Stimulated activated CD4-positive, alpha-beta T cell treated with anti-CD3 and anti-CD28 coated beads, TNF-alpha, amount 100 ng/mL, for 4 hours (primary cell): ENCODE measurements around the gene SENP5.
"Not testable (repeated sequence)": the region's sequence is repeated elsewhere in the genome, so short reads cannot be mapped to it uniquely, and the experiment has no call there.

Source experiments
- DNase-seq, 3 experiments: peaks; one replicate each; pipeline ENCODE4 v3.0.0-alpha.2; 2020; ENCODE audit warnings: low read depth in 3 of 3

The SENP5 gene, protein sequence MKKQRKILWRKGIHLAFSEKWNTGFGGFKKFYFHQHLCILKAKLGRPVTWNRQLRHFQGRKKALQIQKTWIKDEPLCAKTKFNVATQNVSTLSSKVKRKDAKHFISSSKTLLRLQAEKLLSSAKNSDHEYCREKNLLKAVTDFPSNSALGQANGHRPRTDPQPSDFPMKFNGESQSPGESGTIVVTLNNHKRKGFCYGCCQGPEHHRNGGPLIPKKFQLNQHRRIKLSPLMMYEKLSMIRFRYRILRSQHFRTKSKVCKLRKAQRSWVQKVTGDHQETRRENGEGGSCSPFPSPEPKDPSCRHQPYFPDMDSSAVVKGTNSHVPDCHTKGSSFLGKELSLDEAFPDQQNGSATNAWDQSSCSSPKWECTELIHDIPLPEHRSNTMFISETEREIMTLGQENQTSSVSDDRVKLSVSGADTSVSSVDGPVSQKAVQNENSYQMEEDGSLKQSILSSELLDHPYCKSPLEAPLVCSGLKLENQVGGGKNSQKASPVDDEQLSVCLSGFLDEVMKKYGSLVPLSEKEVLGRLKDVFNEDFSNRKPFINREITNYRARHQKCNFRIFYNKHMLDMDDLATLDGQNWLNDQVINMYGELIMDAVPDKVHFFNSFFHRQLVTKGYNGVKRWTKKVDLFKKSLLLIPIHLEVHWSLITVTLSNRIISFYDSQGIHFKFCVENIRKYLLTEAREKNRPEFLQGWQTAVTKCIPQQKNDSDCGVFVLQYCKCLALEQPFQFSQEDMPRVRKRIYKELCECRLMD

DNA sequence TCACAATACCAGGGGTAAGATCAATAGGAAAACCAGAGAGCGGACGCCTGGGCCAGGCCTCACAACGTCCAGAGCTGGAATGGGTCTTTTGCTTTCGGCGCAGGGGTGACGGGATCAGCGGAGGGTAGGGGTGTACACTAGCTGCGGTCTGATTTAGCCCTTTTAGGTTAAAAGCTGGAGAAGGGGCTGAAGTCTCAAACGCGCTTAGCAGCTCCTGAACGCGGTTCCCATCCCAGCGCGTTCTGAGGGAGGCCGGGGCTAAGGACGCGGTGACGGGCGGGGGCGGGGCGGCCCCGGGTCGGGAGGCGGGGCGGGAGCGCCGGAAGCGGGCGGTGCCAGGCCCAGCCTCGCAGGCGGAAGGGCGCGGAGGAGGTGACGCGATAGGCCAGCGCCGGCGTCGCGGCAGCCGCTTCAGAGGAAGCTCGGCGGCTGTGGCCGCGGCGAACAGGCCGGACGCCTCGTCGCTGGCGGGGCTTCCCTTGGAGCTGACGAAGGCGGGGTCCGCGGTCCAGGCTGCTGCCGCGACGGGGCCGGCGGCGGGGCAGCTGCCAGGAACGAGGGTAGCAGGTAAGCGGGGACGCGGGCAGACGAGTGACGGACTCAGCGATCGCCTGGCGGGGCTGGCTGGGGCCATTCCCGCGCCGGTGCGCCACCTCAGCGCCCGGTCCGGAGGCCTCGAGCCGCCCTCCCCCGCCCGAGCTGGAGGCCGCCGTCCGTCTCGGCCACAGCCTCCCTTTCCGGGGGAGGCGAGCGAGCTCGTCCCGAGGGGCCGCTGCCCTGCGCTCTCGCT lies at the start of gene SENP5:
TSS of gene SENP5 (plus strand) at position 414 of the 790 bp plus-strand sequence. CDS start 17,262 bp downstream, outside the sequence.
- DNase-seq, result peak; percentile 75 to 82 (median 77)

DNA sequence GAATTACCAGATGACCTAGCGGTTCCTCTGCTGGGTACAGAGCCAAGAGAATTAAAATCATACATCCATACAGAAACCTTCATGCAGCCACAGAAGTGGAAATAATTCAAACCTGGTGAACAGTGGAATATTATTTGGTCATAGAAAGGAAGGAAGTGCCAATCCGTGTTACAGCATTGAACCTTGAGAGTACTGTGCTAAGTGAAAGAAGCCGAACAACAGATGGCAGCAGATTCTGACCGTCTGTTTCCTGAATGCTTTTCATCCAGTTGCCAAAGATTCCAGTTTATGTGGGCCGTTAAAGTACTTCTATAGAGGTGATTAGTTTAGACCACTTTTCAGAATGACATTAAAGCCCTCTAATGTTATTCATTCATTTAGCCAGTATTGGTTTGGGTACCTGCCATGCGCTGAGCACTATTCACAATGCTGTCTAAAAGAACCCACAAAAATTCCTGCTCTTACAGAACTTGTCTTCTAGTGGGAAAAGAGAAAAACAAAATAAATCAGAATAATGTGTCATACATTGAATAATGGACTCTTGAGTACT lies 45.8 kb upstream of the SENP5 start:
- no peak for DNase-seq

DNA sequence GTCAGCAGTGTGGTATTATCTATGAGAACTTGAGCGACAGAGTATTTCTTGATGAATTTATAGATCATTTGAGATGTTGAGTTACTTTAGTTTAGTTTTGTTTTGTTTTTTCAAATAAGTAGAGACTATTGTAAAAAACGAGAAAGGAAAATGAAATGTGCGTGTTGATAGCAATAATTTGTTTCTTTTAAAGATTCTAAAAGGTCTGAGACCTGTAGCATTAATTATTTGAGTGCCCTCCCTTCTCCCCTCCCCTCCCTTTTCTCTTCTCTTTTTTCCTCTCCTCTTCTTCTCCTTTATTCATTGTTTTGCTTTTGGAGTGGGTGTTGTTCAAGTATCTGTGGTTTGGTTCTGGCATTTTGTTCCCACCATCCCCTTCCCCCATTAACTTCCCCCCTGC lies 38.1 kb upstream of the SENP5 start:
- not testable (repeated sequence) for DNase-seq

DNA sequence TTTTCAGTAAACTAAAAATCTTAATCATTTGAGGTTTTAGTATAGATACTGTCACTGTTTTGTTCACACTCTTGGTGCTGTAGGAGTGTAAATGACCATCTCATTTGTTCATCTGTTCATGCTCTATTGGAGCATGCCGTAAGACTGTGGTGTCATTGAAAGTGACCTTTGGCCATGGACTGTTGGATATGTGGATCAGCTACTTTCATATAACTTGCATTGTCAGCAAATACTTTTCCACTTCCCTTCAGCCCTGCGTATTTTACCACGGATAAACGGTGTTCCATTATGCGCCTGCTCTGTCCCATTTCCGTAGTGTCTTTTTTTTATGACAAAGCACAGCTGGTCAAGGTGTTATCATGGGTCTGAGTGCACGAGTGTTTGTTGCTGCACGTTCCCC lies 32.6 kb upstream of the SENP5 start:
- no peak for DNase-seq

DNA sequence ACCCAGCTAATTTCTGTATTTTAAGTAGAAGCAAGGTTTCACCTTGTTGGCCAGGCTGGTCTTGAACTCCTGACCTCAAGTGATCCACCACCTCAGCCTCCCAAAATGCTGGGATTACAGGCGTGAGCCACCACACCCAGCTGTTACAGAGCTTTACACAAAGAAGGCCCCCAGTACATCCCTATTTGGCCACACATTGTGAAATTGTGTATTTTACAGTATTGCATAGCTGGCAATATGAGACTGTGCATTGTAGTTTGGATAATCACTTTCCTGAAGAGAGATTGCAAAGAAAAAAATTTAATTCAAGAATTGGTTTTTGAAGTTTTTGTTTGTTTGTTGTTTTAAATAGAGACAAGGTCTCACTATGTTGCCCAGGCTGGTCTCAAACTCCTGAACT lies 31.1 kb upstream of the SENP5 start:
- DNase-seq, result not testable (repeated sequence)

DNA sequence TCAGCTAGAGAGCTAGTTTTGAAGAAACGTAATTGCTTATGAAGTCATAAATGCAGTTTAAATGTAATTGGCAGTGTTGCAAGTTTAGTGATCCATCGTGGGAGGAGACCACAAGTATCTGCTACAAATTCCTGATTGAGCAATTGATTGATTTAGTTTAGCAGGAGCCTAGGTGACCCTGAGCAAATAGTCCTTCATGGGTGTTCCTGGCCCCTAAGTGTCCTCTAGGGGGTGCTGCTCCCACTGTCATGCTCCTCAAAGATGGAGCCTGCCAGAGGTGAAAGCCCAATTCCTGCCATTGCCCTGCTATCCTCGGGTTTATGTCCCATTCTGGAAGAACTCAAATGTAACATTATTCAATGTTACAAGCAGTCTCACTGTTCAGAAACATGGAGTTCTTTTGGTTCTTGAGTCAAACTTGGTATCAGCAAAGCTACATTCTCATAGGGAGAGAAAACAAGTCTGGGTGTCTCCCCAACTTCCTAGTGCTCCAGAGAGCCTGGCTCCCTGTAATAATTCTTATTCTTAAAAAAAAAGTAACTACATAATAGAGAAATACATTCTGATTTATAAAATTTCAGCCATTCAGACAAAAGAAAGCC lies 29.8 kb upstream of the SENP5 start:
- peak; percentile 19 to 57 (median 50) for DNase-seq

DNA sequence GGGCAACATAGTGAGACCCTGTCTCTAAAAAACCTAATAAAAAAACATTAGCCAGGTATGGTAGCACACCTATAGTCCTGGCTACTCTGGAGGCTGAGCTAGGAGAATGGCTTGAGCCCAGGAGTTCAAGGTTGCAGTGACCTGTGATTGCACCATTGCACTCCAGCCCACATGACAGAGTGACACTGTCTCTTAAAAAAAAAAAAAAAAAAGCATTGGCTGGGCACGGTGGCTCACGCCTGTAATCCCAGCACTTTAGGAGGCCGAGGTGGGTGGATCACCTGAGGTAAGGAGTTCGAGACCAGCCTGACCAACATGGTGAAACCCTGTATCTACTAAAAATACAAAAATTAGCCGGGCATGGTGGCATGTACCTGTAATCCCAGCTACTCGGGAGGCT lies 28.4 kb upstream of the SENP5 start:
- DNase-seq, result not testable (repeated sequence)

DNA sequence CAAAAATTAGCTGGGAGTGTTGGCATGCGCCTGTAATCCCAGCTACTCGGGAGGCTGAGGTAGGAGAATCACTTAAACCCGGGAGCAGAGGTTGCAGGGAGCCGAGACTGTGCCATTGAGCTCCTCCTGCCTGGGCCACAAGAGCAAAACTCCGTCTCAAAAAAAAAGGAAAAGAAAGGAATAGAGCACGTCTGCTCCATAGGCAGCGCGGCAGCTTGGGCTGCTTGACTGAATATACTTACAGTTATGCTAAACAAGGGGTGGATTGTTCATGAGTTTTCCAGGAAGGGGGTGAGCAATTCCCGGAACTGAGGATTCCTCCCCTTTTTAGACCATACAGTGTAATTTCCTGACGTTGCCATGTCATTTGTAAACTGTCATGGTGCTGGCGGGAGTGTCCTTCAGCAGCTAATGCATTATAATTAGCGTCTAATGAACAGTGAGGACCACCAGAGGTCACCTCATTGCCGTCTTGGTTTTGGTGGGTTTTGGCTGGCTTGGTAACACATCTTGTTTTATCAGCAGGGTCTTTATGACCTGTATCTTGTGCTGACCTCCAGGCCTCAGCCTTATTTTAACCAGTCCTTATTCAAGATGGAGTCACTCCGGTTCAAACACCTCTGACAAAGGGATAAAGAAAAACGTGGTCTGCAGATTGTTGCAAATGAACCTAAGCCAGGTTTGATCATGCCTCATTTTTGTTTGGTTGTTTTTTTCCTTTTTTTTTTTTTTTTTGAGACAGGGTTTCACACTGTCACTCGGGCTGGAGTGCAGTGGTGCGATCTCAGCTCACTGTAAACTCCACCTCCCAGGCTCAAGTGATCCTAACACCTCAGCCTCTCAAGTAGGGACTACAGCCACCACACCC lies 24.9 kb upstream of the SENP5 start:
- no peak for DNase-seq

DNA sequence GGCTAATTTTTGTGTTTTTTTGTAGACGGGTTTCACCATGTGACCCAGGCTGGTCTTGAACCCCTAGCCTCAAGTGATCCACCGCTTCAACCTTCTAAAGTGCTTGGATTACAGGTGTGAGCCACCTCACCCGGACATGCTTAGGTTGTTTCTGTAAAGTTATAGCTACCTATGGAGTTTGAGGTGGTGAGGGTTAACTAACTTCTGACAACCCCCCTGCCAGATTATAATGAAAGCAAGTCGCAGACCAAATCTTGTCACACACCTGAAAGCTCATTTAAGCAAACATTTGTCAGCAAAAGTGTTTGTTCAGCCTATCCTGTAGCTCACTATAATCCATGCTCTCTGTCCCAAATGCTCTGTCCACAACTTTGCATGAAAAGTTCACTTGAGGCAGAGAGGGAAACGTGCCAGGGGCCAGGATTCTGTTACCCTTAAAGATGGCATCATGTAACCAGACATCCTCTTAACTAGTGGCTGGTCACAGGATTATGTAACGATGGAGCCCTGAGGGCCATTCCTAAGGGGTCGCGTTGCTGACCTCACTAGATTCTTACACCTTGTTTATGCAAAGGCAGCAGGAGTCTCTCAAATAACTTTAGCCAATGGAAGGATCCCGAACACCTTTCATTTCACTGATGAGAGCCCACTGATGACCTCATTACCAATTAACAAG lies 24.1 kb upstream of the SENP5 start:
- DNase-seq, result no peak

DNA sequence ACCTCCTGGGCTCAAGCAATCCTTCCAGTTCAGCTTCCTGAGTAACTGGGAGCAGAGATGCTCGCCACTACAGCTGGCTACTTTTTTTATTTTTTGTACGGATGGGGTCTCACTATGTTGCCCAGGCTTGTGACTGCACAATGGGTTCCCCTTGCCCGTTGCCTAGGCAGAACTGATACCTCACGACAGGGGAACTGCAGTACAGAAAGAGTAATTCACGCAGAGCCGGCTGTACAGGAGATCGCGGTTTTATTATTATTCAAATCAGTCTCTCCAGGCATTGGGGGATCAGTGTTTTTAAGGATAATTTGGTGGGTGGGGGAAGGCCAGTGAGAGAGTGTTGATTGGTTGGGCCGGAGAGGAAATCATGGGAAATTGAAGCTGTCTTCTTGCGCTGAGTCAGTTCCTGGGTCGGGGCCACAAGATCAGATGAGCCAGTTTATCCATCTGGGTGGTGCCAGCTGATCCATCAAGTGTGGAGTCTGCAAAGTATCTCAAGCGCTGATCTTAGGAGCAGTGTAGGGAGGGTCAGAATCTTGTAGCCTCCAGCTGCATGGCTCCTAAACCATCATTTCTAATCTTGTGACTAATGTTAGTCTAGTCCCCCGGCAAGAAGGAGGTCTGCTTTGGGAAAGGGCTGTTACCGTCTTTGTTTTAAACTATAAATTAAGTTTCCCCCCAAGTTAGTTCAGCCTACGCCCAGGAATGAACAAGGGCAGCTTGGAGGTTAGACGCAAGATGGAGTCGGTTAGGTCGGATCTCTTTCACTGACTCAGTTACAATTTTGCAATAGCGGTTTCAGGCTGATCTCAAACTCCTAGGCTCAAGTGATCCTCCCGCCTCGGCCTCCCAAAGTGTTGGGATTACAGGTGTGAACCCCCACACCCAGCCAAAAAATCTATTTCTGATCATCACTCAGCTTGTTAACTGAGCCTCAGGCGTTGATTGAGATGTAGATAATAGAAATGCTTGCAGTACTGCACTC lies 23.2 kb upstream of the SENP5 start:
- not testable (repeated sequence) for DNase-seq

DNA sequence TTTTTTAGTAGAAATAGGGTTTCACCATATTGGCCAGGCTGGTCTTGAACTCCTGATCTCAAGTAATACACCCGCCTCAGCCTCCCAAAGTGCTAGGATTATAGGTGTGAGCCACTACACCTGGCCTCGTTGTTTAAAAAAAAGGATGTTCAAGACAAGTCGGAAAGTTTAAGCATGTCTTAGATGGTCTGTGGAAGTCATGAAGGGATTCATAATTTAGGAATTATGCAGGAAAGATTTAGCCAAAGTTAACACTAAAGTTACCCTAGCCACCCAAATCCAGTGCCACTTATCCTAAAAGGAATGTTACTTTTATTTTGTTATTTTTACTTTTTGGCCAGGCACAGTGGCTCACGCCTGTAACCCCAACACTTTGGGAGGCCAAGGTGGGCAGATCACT lies 19.3 kb upstream of the SENP5 start:
- not testable (repeated sequence) for DNase-seq

DNA sequence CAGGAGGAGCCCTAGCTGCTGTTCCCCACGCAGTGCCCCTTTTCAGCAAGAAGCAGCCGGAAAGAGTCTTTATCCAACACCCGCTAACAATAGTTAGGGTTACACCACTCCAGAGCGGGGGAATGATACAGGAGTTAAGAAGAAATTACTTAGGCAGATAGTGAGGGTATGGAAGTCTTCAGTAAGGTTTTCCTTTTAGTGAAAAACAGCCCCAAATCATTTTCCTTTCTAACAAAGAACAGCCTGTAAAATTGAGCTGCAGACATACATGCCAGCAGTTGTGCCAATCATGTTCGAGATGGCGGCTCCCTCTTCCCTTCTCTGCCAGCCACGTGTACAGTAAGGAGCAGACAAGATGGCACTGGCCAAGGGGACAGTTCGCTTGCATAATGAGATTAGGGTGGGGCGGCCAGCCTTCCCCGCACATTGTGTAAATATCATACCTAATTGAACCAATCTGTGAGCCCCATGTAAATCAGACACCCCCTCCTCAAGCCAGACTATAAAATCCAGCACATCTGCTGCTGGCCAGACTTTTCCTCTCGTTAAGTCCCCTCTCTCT lies 18.5 kb upstream of the SENP5 start:
- DNase-seq, result no peak

DNA sequence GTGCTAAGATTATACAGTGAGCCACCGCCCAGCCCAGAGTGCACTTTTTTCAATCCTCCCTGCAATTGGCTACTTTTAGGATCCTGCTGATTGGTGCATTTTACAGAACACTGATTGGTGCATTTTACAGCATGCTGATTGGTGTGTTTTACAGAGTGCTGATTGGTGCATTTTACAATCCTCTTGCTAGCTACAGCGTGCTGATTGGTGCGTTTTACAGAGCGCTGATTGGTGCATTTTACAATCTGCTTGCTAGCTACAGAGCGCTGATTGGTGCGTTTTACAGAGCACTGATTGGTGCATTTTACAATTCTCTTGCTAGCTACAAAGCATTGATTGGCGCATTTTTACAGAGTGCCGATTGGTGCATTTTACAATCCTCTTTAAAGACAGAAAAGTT lies 4.7 kb upstream of the SENP5 start:
- DNase-seq, result not testable (repeated sequence)

DNA sequence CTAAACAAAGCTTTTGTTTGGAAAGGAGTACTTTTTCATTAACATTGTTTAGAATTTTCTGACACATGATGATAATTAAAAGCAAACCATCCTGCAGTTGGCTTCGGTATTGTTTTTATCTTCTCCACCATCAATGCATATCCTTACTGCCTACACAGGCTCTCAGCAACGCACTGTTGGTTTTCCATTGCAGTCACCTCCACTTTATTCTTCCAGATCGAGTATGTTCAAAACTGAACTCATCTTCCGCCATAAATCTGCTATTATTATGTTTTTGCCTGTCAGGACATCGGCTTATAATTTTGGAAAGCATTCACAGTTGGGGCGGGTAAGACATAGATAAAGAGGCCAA lies 589 bp upstream of the SENP5 start:
- no peak for DNase-seq

DNA sequence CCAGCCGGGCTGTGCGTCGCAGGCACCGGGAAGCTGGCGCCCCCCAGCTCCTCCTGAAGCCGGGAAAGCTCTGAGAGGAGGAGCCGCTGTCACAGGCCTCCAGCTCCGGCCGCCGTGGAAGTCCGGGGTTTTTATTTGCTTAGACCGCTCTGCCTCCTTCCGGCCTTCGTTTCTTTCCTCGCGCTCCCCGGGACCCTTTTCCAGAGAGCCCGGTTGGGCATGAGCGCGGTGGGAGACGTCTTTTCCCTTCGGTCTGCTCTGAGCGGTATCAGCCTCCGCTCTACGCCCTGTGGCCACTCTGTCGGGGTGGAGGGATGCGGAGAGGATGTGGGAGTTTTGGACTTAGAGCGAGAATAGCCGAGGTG lies 559 bp downstream of the SENP5 start:
- peak in 1 of 3 experiments; percentile 13 for DNase-seq

DNA sequence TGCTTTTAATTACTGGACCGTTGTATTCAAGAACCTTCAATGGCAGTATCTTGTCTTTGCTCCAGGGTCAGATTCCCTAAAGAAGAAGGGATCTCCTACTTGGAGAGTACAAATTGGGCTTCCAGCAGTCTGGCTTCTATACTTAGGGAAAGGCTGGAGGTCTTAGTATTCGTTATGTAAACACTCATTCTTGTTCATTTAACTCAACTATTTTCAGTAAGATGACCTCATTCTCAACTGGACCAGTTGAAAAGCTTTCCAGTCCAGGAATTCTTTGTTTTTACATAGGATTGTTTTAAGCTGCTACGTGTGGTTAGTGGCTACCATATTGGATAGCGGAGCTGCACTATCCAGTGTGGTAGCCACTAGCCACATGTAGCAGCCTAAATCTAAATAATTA lies 4.6 kb downstream of the SENP5 start:
- no peak for DNase-seq

DNA sequence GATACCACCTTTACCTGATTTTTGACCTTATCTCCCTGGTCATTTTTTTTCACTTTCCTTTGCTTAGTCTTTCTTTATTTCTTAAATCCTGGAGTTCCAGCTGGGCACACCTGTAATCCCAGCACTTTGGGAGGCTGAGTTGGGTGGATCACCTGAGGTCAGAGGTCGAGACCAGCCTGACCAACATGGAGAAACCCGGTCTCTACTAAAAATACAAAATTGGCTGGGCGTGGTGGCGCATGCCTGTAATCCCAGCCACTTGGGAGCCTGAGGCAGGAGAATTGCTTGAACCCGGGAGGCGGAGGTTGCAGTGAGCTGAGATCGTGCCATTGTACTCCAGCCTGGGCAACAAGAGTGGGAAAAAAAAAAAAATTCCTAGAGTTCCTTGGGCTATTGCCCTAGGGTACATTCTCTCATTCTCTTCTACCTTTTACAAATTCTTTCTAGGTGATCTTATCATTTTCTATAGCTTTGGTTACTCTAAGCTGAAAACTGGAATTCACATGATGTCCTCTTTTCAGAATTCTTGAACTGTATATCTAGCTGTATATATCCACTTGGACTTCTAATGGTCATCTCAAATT lies 6.9 kb downstream of the SENP5 start:
- DNase-seq, result not testable (repeated sequence)

DNA sequence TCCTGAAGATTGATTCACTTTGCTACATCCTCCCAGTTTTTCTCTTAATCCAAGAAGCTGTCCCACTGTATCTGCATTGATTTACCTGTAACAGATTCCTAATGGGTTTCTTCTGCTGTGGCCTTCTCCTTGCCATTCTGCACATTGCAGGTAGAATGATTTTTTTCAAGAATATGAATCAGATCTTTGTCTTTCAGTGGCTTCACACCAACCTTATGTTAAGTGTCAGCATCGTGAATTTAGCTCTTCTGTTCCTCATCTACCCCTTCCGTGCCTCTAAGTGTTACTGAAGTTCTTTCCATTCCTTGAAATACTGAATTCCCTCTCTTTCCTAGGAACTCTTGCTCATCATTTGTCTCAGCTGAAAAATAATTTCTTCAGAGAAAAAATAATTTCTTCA lies 7.5 kb downstream of the SENP5 start:
- DNase-seq, result no peak
